Type B pancreatic cell (in vitro differentiated cells): ENCODE data around the gene CCNY. TPM values are rescaled to one million over a fixed set of nuclear protein-coding genes. Genes with fewer than 3 reads are reported as not detected.
A peak's percentile ranks its signal among the peaks of the same experiment; 100 is the strongest.

ENCODE experiments used
- DNase-seq: peaks from one replicate; pipeline ENCODE4 v3.0.0; 2021; ENCODE audit warnings: mixed read lengths; ENCODE audit not compliant: unreplicated experiment; ENCODE audit errors: extremely low spot score
- H3K27ac Mint-ChIP-seq: 2 replicates; pipeline ENCODE4 v1.8.0; 2021; ENCODE audit warnings: mild to moderate bottlenecking, mixed read lengths
- H3K27me3 Mint-ChIP-seq: 2 replicates; pipeline ENCODE4 v1.8.0; 2021; ENCODE audit warnings: mixed read lengths
- H3K36me3 Mint-ChIP-seq: 2 replicates; pipeline ENCODE4 v1.8.0; 2021; ENCODE audit warnings: mixed read lengths
- H3K4me1 Mint-ChIP-seq: one replicate; pipeline ENCODE4 v1.8.0; 2021; ENCODE audit warnings: mixed read lengths; ENCODE audit not compliant: unreplicated experiment
- H3K4me3 Mint-ChIP-seq: 2 replicates; pipeline ENCODE4 v1.8.0; 2021; ENCODE audit warnings: mild to moderate bottlenecking, mixed read lengths
- H3K9me3 Mint-ChIP-seq: 2 replicates; pipeline ENCODE4 v1.8.0; 2021; ENCODE audit warnings: mixed read lengths
- CTCF ChIP-seq: fragments of 200-600 bp; sonication (generic); conservative IDR thresholded peaks from 2 replicates; pipeline ENCODE4 v1.5.0; 2021; ENCODE audit warnings: antibody characterized with exemption, mild to moderate bottlenecking
- total RNA-seq: library from RNA; stranded (reverse); gene quantifications from 2 replicates; pipeline ENCODE4 v1.2.1, GENCODE V29; 2021; ENCODE audit warnings: low replicate concordance

The CCNY gene
- total RNA-seq, 1 donor from 2014 or later: 74.6 TPM

GRCh38 chr10:35608328-35608672, 272.0 kb downstream of the CCNY start:
- no peak overlapping the region for H3K4me3 Mint-ChIP-seq
- H3K36me3 Mint-ChIP-seq: no peaks in the 10 kb centered on the region
- H3K27me3 Mint-ChIP-seq: peaks cover 14% of the 10 kb centered on the region
- no peak for TF ChIP-seq CTCF
- H3K27ac Mint-ChIP-seq: no peak overlapping the region
- no peaks in the 10 kb centered on the region for H3K4me1 Mint-ChIP-seq
- no peak for DNase-seq
- no peaks in the 10 kb centered on the region for H3K9me3 Mint-ChIP-seq

DNA sequence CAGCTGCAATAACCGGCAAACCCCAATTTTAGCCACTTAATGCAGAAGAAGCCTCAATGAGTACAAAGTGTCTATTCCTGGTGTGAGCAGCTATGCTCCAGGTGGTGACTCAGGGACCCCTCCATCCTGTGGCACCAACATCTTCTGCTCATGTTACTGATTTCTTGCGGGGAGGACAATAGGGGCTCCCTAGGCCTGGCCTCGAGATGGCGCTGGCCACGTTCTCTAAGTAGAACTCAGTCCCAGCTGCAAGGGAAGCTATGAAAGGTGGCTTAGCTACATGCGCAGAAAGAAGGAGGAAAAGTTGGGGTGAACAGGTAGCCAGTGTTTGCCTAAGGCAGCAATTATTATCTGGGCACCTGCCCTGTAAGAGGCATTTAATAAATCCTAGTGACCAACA, 275.4 kb downstream of the CCNY start:
- DNase-seq: no peak
- H3K4me1 Mint-ChIP-seq: no peaks in the 10 kb centered on the region
- no peaks in the 10 kb centered on the region for H3K9me3 Mint-ChIP-seq
- no peak overlapping the region for H3K4me3 Mint-ChIP-seq
- no peaks in the 10 kb centered on the region for H3K36me3 Mint-ChIP-seq
- H3K27me3 Mint-ChIP-seq: peaks cover 9% of the 10 kb centered on the region
- no peak for TF ChIP-seq CTCF
- no peak overlapping the region for H3K27ac Mint-ChIP-seq

DNA sequence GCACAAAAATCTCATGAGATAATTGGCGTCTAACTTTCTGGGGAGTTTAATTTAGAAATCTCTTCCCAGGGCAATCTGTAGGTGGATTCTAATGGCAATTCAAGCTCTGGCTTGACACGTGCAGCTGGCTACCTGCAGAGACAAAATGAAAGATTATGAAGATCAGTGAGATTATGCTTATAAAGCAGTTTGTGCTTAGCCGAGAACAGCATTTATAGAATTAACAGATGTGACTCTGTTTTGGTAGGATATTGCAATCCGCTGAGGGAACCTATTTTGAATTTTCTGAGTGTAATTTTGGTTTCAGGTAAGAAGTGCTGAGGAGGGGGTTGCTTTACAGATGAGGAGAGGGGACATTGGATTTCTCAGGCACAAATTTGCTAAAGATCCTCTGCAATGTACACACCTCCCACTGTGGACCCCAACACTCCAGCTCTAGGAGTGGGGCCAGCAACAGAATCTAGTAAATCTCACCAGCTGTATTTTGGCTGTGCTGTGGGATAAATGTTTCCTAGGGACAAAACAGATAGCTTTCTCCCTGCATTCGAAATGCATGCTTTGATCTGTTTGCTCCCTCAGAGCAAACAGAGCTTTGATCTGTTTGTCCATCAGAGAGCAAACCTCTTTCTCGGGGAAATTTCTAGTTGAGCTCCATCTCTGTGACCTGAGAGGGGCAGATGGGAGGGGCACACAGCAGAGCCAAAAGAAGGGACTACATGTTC, 276.2 kb downstream of the CCNY start:
- no peaks in the 10 kb centered on the region for H3K4me1 Mint-ChIP-seq
- DNase-seq: no peak
- H3K4me3 Mint-ChIP-seq: no peak overlapping the region
- no peaks in the 10 kb centered on the region for H3K9me3 Mint-ChIP-seq
- no peaks in the 10 kb centered on the region for H3K36me3 Mint-ChIP-seq
- no peak overlapping the region for H3K27ac Mint-ChIP-seq
- no peak for TF ChIP-seq CTCF
- peaks cover 9% of the 10 kb centered on the region for H3K27me3 Mint-ChIP-seq

DNA sequence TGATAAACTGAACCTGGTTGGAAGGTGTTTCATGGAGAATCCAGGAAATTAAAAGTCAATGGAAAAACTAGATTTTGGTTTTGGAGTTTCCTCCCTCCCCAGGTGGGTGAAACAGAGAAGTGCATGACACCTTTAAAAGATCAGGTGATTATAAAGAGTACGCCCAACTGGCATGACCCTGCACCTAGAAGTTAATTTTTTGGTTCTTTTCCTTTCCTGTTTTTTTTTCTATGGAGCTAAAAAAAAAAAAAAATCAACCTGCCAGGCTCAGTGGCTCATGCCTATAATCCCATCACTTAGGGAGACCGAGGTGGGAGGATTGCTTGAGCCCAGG, 276.8 kb downstream of the CCNY start:
- Mint-ChIP-seq H3K4me1 (no peaks in the 10 kb centered on the region), H3K36me3 (no peaks in the 10 kb centered on the region), H3K9me3 (no peaks in the 10 kb centered on the region), H3K27me3 (peaks cover 9% of the 10 kb centered on the region), H3K4me3 (no peak overlapping the region), H3K27ac (no peak overlapping the region)
- no peak for TF ChIP-seq CTCF
- no peak for DNase-seq

GRCh38 chr10:35613597-35614226, 277.4 kb downstream of the CCNY start:
- Mint-ChIP-seq H3K9me3 (no peaks in the 10 kb centered on the region), H3K4me3 (no peak overlapping the region), H3K27me3 (peaks cover 9% of the 10 kb centered on the region), H3K36me3 (no peaks in the 10 kb centered on the region), H3K4me1 (no peaks in the 10 kb centered on the region), H3K27ac (peak overlapping the region; percentile 13)
- TF ChIP-seq CTCF: peak; percentile 53
- no peak for DNase-seq
